GM12865 (cell line): Measurements from ENCODE around the gene TPSG1.

ENCODE experiments used
- DNase-seq: peaks from one replicate; pipeline ENCODE4 v3.0.0; 2010; ENCODE audit warnings: low read depth
- H3K4me3 ChIP-seq: 2 replicates; pipeline ENCODE4 v1.5.1; 2011; ENCODE audit warnings: mild to moderate bottlenecking, low read depth, low read length, control low read depth
- CTCF ChIP-seq: IDR thresholded peaks from 2 replicates; pipeline ENCODE4 v1.5.1; 2011; ENCODE audit warnings: low read length, control low read depth, low read depth, inconsistent platforms; ENCODE audit not compliant: insufficient read depth; ENCODE audit errors: missing control alignments

The TPSG1 gene

GRCh38 chr16:1209081-1209480 is 16.0 kb downstream of the TPSG1 start:
- no peak for TF ChIP-seq CTCF
- DNase-seq, result no peak

GRCh38 chr16:1208239-1208830 is 16.7 kb downstream of the TPSG1 start:
- TF ChIP-seq CTCF, result no peak
- no peak overlapping the region for H3K4me3 ChIP-seq
- DNase-seq, result peak; percentile 8

More at GRCh38 chr16:1209081-1209480, 16.0 kb downstream of the TPSG1 start:
- H3K4me3 ChIP-seq, result no peak overlapping the region

- H3K4me3 ChIP-seq, result no peak overlapping the region
- no peak for DNase-seq
- no peak for TF ChIP-seq CTCF
Measured at GRCh38 chr16:1206786-1207185, 18.3 kb downstream of the TPSG1 start.

DNA sequence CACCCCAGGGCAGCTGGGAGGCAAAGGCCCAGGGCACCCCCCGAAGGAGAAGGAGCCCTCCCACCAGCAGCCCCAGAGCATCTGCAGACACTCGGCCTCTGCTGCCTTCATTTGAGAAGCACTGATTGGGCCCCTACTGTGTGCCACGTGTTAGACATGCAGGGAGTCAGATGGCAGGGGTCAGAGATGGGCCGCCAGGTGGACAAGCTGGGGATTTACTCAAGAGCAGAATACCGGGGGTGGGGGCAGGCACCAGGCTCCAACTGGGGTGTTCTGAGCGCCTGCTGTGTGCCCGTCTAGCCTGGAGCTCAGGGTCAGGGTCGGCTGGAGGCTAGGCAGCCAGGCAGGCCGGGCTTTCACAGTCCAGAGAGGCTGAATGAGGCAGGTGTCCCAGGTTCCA is 18.7 kb downstream of the TPSG1 start:
- DNase-seq, result no peak
- no peak for TF ChIP-seq CTCF
- no peak overlapping the region for H3K4me3 ChIP-seq

DNA sequence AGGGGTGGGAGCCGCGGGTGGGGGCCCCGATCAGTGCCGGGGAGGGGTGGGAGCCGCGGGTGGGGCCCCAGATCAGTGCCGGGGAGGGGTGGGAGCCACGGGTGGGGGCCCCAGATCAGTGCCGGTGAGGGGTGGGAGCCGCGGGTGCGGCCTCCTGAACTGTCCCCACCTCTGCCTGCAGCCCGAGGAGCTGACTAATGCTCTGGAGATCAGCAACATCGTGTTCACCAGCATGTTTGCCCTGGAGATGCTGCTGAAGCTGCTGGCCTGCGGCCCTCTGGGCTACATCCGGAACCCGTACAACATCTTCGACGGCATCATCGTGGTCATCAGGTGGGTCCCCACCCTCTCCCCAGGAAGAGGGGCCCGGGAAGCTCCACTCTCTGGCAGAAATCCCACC is 20.1 kb downstream of the TPSG1 start:
- no peak for TF ChIP-seq CTCF

DNA sequence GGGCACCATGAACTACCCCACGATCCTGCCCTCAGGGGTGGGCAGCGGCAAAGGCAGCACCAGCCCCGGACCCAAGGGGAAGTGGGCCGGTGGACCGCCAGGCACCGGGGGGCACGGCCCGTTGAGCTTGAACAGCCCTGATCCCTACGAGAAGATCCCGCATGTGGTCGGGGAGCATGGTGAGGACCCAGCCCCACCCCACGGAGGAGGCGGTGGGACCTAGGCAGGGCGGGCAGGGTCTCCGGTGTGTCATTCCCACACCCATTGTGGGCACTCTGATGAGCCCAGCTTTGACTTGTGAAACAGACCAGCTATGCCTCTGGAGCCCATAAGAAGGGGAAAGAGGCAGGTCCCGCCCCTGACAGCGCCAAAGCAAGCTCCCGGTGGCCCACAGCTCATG is 22.8 kb downstream of the TPSG1 start:
- no peak for TF ChIP-seq CTCF
- no peak for DNase-seq

More for the DNA sequence above, 20.1 kb downstream of the TPSG1 start:
- no peak overlapping the region for H3K4me3 ChIP-seq
- no peak for DNase-seq

DNA sequence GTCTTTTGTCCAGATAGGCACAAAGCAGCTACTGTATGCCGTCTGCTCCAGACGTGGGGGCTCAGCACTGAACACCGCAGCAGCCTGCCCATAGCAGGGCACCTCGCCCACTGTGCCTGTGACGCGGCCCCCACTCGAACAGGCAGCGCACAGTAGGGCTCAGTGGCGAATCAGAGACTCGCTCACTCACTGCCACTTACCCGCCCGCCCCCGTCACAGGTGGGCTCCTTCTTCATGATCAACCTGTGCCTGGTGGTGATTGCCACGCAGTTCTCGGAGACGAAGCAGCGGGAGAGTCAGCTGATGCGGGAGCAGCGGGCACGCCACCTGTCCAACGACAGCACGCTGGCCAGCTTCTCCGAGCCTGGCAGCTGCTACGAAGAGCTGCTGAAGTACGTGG is 23.6 kb downstream of the TPSG1 start:
- TF ChIP-seq CTCF, result no peak
- no peak for DNase-seq

More for the DNA sequence above, 22.8 kb downstream of the TPSG1 start:
- no peak overlapping the region for H3K4me3 ChIP-seq

More for the DNA sequence above, 23.6 kb downstream of the TPSG1 start:
- H3K4me3 ChIP-seq, result no peak overlapping the region
